ENCODE results near the gene TNP1.

The TNP1 gene

GRCh38 chr2:216859944-216860343 lies at the start of gene TNP1:
Gene TNP1 (minus strand): TSS chr2:216860064. CDS start chr2:216860034, 30 bp downstream.
- no peak for DNase-seq

GRCh38 chr2:216908300-216908699 lies 48.4 kb upstream of the TNP1 start:
- DNase-seq, result no peak

GRCh38 chr2:216905649-216906329 lies 45.9 kb upstream of the TNP1 start:
- DNase-seq, result no peak

GRCh38 chr2:216904974-216905373 lies 45.1 kb upstream of the TNP1 start:
- no peak for DNase-seq

- DNase-seq, result no peak
Measured at GRCh38 chr2:216904554-216904953, 44.7 kb upstream of the TNP1 start.

- DNase-seq, result no peak
Measured at GRCh38 chr2:216903470-216903869, 43.6 kb upstream of the TNP1 start.

- no peak for DNase-seq
Measured at GRCh38 chr2:216901273-216901672, 41.4 kb upstream of the TNP1 start.

- no peak for DNase-seq
Measured at GRCh38 chr2:216900406-216900805, 40.5 kb upstream of the TNP1 start.

- no peak for DNase-seq
Measured at GRCh38 chr2:216897561-216898203, 37.8 kb upstream of the TNP1 start.

GRCh38 chr2:216890138-216890537 lies 30.3 kb upstream of the TNP1 start:
- no peak for DNase-seq

GRCh38 chr2:216888887-216889622 lies 29.2 kb upstream of the TNP1 start:
- no peak for DNase-seq

GRCh38 chr2:216888081-216888480 lies 28.2 kb upstream of the TNP1 start:
- DNase-seq, result no peak

- DNase-seq, result no peak
Measured at GRCh38 chr2:216887138-216887537, 27.3 kb upstream of the TNP1 start.

GRCh38 chr2:216885117-216885553 lies 25.3 kb upstream of the TNP1 start:
- DNase-seq, result no peak

GRCh38 chr2:216884347-216884746 lies 24.5 kb upstream of the TNP1 start:
- no peak for DNase-seq

GRCh38 chr2:216882876-216883275 lies 23.0 kb upstream of the TNP1 start:
- no peak for DNase-seq

- DNase-seq, result no peak
Measured at GRCh38 chr2:216881411-216881810, 21.5 kb upstream of the TNP1 start.

GRCh38 chr2:216880509-216881184 lies 20.8 kb upstream of the TNP1 start:
- no peak for DNase-seq

GRCh38 chr2:216879727-216880508 lies 20.1 kb upstream of the TNP1 start:
- DNase-seq, result no peak

- no peak for DNase-seq
Measured at GRCh38 chr2:216878072-216878471, 18.2 kb upstream of the TNP1 start.

GRCh38 chr2:216877085-216877484 lies 17.2 kb upstream of the TNP1 start:
- no peak for DNase-seq

- no peak for DNase-seq
Measured at GRCh38 chr2:216875862-216876261, 16.0 kb upstream of the TNP1 start.

- no peak for DNase-seq
Measured at GRCh38 chr2:216873573-216873972, 13.7 kb upstream of the TNP1 start.
